ENCODE results near the gene HOXB7. TPM values are rescaled to one million over a fixed set of nuclear protein-coding genes. Genes with fewer than 3 reads are reported as not detected.

Gene HOXB7
- total RNA-seq, 2 donors from 2014 or later, result 0.52 TPM; not detected in 1

GRCh38 chr17:48616717-48617470 is 6.1 kb upstream of the HOXB7 start:
- ATAC-seq (no peak), DNase-seq (no peak)
- WGBS, 2 donors, result 9 to 10% methylated on average over 14 to 15 of the region's 15 CpGs
- intact Hi-C loops (cut with DNase I), result loop anchor here (10.0 kb wide), 1 partner anchor 282 kb away; no protein-coding TSS in a partner anchor
- Histone ChIP-seq H3K36me3 (replicated peaks in 1 of 2; ENCODE audit: insufficient read depth in 1 of 2, low read depth in 2 of 2) (no peaks in the 10 kb centered on the region), H3K27ac (no peak overlapping the region), H3K4me1 (peaks cover 23% of the 10 kb centered on the region), H3K27me3 (peaks cover 3 to 73% of the 10 kb centered on the region in 2 donors), H3K4me3 (no peak overlapping the region), H3K9me3 (no peaks in the 10 kb centered on the region)
- no peak for TF ChIP-seq POLR2A (IDR thresholded peaks at IDR 0.05)
- no peak for TF ChIP-seq CTCF (IDR thresholded peaks at IDR 0.05)

- no peak for TF ChIP-seq CTCF (IDR thresholded peaks at IDR 0.05)
- H3K27ac ChIP-seq, result no peak overlapping the region
- intact Hi-C loops (cut with DNase I), result loop anchor here (10.0 kb wide), 1 partner anchor 281 kb away; no protein-coding TSS in a partner anchor
- ATAC-seq, result no peak
- H3K4me1 ChIP-seq, result peaks cover 26% of the 10 kb centered on the region
- H3K4me3 ChIP-seq, result no peak overlapping the region
- no peaks in the 10 kb centered on the region for H3K9me3 ChIP-seq
- no peak for DNase-seq
- peaks cover 3 to 76% of the 10 kb centered on the region in 2 donors for H3K27me3 ChIP-seq
- WGBS, 2 donors, result 13 to 14% methylated on average over 13 to 16 of the region's 17 CpGs
- no peaks in the 10 kb centered on the region for H3K36me3 ChIP-seq (replicated peaks in 1 of 2; ENCODE audit: insufficient read depth in 1 of 2, low read depth in 2 of 2)
These were observed 5.3 kb upstream of the HOXB7 start for GRCh38 chr17:48615963-48616716.

GRCh38 chr17:48615047-48615962 is 4.5 kb upstream of the HOXB7 start, which contains the start of gene HOXB8:
TSS of gene HOXB8 (minus strand) at chr17:48615292. CDS start at chr17:48614704, 588 bp downstream.
- peaks cover 34% of the 10 kb centered on the region for H3K4me1 ChIP-seq
- no peak within 1 kb of the TSS for H3K4me3 ChIP-seq
- no peak for ATAC-seq
- H3K9me3 ChIP-seq, result no peaks in the 10 kb centered on the region
- no peak for DNase-seq
- H3K36me3 ChIP-seq (replicated peaks in 1 of 2; ENCODE audit: insufficient read depth in 1 of 2, low read depth in 2 of 2), result no peaks in the 10 kb centered on the region
- 9 to 19% methylated on average over 41 of the region's 41 CpGs for WGBS, 2 donors
- H3K27me3 ChIP-seq, result peaks cover 3 to 78% of the 10 kb centered on the region in 2 donors
- intact Hi-C loops (cut with DNase I), result loop anchor here (10.0 kb wide), 1 partner anchor 281 kb away; no protein-coding TSS in a partner anchor
- no peak within 1 kb of the TSS for H3K27ac ChIP-seq
- TF ChIP-seq CTCF (IDR thresholded peaks at IDR 0.05), result no peak
- TF ChIP-seq POLR2A (IDR thresholded peaks at IDR 0.05), result no peak

- H3K4me1 ChIP-seq, result peaks cover 39% of the 10 kb centered on the region
- no peak for DNase-seq
- intact Hi-C loops (cut with DNase I), result loop anchor here (10.0 kb wide), 1 partner anchor 279 kb away; no protein-coding TSS in a partner anchor
- H3K27me3 ChIP-seq, result peaks cover 3 to 78% of the 10 kb centered on the region in 2 donors
- H3K27ac ChIP-seq, result no peak overlapping the region
- no peaks in the 10 kb centered on the region for H3K9me3 ChIP-seq
- H3K36me3 ChIP-seq (replicated peaks in 1 of 2; ENCODE audit: insufficient read depth in 1 of 2, low read depth in 2 of 2), result no peaks in the 10 kb centered on the region
- no peak for ATAC-seq
- H3K4me3 ChIP-seq, result no peak overlapping the region
- 5 to 10% methylated on average over 19 to 53 of the region's 55 CpGs for WGBS, 2 donors
- TF ChIP-seq POLR2A (IDR thresholded peaks at IDR 0.05) (no peak), CTCF (IDR thresholded peaks at IDR 0.05) (no peak)
These were observed 3.3 kb upstream of the HOXB7 start for GRCh38 chr17:48613862-48614694.
